GM19463 (cell line): ENCODE data around the gene FSTL3.
"Not testable (repeated sequence)": the region's sequence is repeated elsewhere in the genome, so short reads cannot be mapped to it uniquely, and the experiment has no call there.

ENCODE experiments used
- ATAC-seq: cut with Tn5 transposase; IDR thresholded peaks from one replicate; pipeline ENCODE4 v1.9.1; 2021; ENCODE audit warnings: mild to moderate bottlenecking, moderate library complexity; ENCODE audit not compliant: unreplicated experiment

Gene FSTL3

GRCh38 chr19:660793-661426 is 15.3 kb upstream of the FSTL3 start:
- no peak for ATAC-seq

GRCh38 chr19:661427-662196 is 14.6 kb upstream of the FSTL3 start:
- no peak for ATAC-seq

GRCh38 chr19:662207-662961 is 13.8 kb upstream of the FSTL3 start:
- no peak for ATAC-seq

GRCh38 chr19:662962-663681 is 13.1 kb upstream of the FSTL3 start, which contains the start of gene RNF126:
Gene RNF126, minus strand, starts transcription at chr19:663214. Its CDS starts 93 bp downstream, at chr19:663121.
- ATAC-seq = peak; percentile 43

GRCh38 chr19:663682-664117 is 12.5 kb upstream of the FSTL3 start:
- ATAC-seq = no peak

GRCh38 chr19:664913-665443 is 11.2 kb upstream of the FSTL3 start:
- no peak for ATAC-seq

- not testable (repeated sequence) for ATAC-seq
Measured at GRCh38 chr19:666985-667573, 9.1 kb upstream of the FSTL3 start.

GRCh38 chr19:668675-669434 is 7.3 kb upstream of the FSTL3 start:
- not testable (repeated sequence) for ATAC-seq

- no peak for ATAC-seq
Measured at GRCh38 chr19:670609-671075, 5.5 kb upstream of the FSTL3 start.

GRCh38 chr19:674282-675151 is 1.7 kb upstream of the FSTL3 start:
- ATAC-seq = no peak

GRCh38 chr19:676007-676338 is 219 bp upstream of the FSTL3 start:
- no peak for ATAC-seq

- ATAC-seq = no peak
Measured at GRCh38 chr19:677201-677600, 1.0 kb downstream of the FSTL3 start.

- no peak for ATAC-seq
Measured at GRCh38 chr19:677601-678436, 1.6 kb downstream of the FSTL3 start.

- no peak for ATAC-seq
Measured at GRCh38 chr19:678791-679388, 2.7 kb downstream of the FSTL3 start.

GRCh38 chr19:679418-680286 is 3.5 kb downstream of the FSTL3 start:
- ATAC-seq = peak; percentile 11

- ATAC-seq = peak; percentile 80
Measured at GRCh38 chr19:680287-681028, 4.3 kb downstream of the FSTL3 start.
